ENCODE data around the gene KCNT1. TPM values are rescaled to one million over a fixed set of nuclear protein-coding genes. Genes with fewer than 3 reads are reported as not detected.

KCNT1 gene
- total RNA-seq, 1 donor from 2014 or later: not detected

- Histone ChIP-seq H3K27ac (no peak overlapping the region), H3K27me3 (no peaks in the 10 kb centered on the region), H3K9me3 (no peaks in the 10 kb centered on the region), H3K36me3 (no peaks in the 10 kb centered on the region), H3K4me1 (peaks cover 14% of the 10 kb centered on the region), H3K4me3 (no peak overlapping the region)
- intact Hi-C loops (cut with DNase I): no loop called here
- TF ChIP-seq POLR2A (IDR thresholded peaks at IDR 0.05): no peak
- no peak for TF ChIP-seq CTCF (IDR thresholded peaks at IDR 0.05)
- no peak for TF ChIP-seq POLR2AphosphoS5 (IDR thresholded peaks at IDR 0.05; ENCODE audit: insufficient read depth in 1 of 2, low read depth in 1 of 2)
- no peak for DNase-seq (ENCODE audit: extremely low spot score in 2 of 2)
These were observed 2.5 kb downstream of the KCNT1 start for GRCh38 chr9:135704483-135704882.

- intact Hi-C loops (cut with DNase I): no loop called here
These were observed 3.4 kb downstream of the KCNT1 start for GRCh38 chr9:135705376-135705775.

GRCh38 chr9:135706288-135706687, 4.3 kb downstream of the KCNT1 start:
- no peak overlapping the region for H3K27ac ChIP-seq
- H3K9me3 ChIP-seq: no peaks in the 10 kb centered on the region
- H3K36me3 ChIP-seq: no peaks in the 10 kb centered on the region
- TF ChIP-seq CTCF (IDR thresholded peaks at IDR 0.05): no peak
- TF ChIP-seq POLR2AphosphoS5 (IDR thresholded peaks at IDR 0.05; ENCODE audit: insufficient read depth in 1 of 2, low read depth in 1 of 2): no peak
- TF ChIP-seq POLR2A (IDR thresholded peaks at IDR 0.05): no peak
- no peaks in the 10 kb centered on the region for H3K27me3 ChIP-seq
- intact Hi-C loops (cut with DNase I): no loop called here
- H3K4me1 ChIP-seq: peaks cover 14% of the 10 kb centered on the region
- H3K4me3 ChIP-seq: no peak overlapping the region
- no peak for DNase-seq (ENCODE audit: extremely low spot score in 2 of 2)

More at GRCh38 chr9:135705376-135705775, 3.4 kb downstream of the KCNT1 start:
- H3K4me1 ChIP-seq: peaks cover 14% of the 10 kb centered on the region
- H3K36me3 ChIP-seq: no peaks in the 10 kb centered on the region
- no peaks in the 10 kb centered on the region for H3K27me3 ChIP-seq
- no peak for TF ChIP-seq CTCF (IDR thresholded peaks at IDR 0.05)
- no peak for TF ChIP-seq POLR2A (IDR thresholded peaks at IDR 0.05)
- TF ChIP-seq POLR2AphosphoS5 (IDR thresholded peaks at IDR 0.05; ENCODE audit: insufficient read depth in 1 of 2, low read depth in 1 of 2): no peak
- no peaks in the 10 kb centered on the region for H3K9me3 ChIP-seq
- H3K4me3 ChIP-seq: no peak overlapping the region
- H3K27ac ChIP-seq: no peak overlapping the region
- no peak for DNase-seq (ENCODE audit: extremely low spot score in 2 of 2)

GRCh38 chr9:135707252-135708138, 5.5 kb downstream of the KCNT1 start:
- intact Hi-C loops (cut with DNase I): no loop called here
- no peak overlapping the region for H3K27ac ChIP-seq
- no peaks in the 10 kb centered on the region for H3K27me3 ChIP-seq
- peaks cover 3% of the 10 kb centered on the region for H3K4me1 ChIP-seq
- DNase-seq (ENCODE audit: extremely low spot score in 2 of 2): no peak
- no peaks in the 10 kb centered on the region for H3K9me3 ChIP-seq
- no peaks in the 10 kb centered on the region for H3K36me3 ChIP-seq
- TF ChIP-seq POLR2A (IDR thresholded peaks at IDR 0.05) (no peak), POLR2AphosphoS5 (IDR thresholded peaks at IDR 0.05; ENCODE audit: insufficient read depth in 1 of 2, low read depth in 1 of 2) (no peak), CTCF (IDR thresholded peaks at IDR 0.05) (no peak)
- H3K4me3 ChIP-seq: no peak overlapping the region

GRCh38 chr9:135708164-135708563, 6.2 kb downstream of the KCNT1 start:
- Histone ChIP-seq H3K27ac (no peak overlapping the region), H3K4me3 (no peak overlapping the region), H3K4me1 (no peaks in the 10 kb centered on the region), H3K36me3 (no peaks in the 10 kb centered on the region), H3K27me3 (no peaks in the 10 kb centered on the region), H3K9me3 (no peaks in the 10 kb centered on the region)
- intact Hi-C loops (cut with DNase I): no loop called here
- no peak for TF ChIP-seq POLR2AphosphoS5 (IDR thresholded peaks at IDR 0.05; ENCODE audit: insufficient read depth in 1 of 2, low read depth in 1 of 2)
- DNase-seq (ENCODE audit: extremely low spot score in 2 of 2): no peak

All from vagina (tissue), 2 donors.